ENCODE results near the gene HUS1B. TPM values are rescaled to one million over a fixed set of nuclear protein-coding genes. Genes with fewer than 3 reads are reported as not detected.

Gene HUS1B
- total RNA-seq, 2 donors from 2014 or later, result 0.47 TPM; not detected in 1

DNA sequence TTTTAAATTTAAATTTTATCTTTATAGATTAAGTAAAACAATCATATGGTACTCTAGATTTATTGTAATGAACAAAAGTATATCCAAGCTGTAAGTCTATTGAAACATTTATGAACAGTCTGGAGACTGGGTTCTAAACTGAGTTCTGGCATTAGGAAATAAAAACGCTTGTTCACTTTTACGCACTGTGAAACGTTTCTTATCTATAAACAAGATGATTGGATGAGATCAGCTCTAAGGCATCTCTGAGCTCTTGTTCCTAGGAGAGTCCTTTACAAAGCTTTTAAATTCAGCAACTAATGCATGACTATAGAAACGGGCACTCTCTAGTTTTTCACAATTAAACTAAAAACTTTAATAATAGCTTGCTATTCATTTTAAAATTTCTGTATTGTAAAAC is 6.8 kb downstream of the HUS1B start:
- Histone ChIP-seq H3K27me3 (no peaks in the 10 kb centered on the region), H3K27ac (no peak overlapping the region), H3K4me1 (no peaks in the 10 kb centered on the region), H3K4me3 (no peak overlapping the region), H3K36me3 (no peaks in the 10 kb centered on the region), H3K9me3 (peaks cover 0 to 12% of the 10 kb centered on the region in 2 donors)
- TF ChIP-seq, protein P1, sequence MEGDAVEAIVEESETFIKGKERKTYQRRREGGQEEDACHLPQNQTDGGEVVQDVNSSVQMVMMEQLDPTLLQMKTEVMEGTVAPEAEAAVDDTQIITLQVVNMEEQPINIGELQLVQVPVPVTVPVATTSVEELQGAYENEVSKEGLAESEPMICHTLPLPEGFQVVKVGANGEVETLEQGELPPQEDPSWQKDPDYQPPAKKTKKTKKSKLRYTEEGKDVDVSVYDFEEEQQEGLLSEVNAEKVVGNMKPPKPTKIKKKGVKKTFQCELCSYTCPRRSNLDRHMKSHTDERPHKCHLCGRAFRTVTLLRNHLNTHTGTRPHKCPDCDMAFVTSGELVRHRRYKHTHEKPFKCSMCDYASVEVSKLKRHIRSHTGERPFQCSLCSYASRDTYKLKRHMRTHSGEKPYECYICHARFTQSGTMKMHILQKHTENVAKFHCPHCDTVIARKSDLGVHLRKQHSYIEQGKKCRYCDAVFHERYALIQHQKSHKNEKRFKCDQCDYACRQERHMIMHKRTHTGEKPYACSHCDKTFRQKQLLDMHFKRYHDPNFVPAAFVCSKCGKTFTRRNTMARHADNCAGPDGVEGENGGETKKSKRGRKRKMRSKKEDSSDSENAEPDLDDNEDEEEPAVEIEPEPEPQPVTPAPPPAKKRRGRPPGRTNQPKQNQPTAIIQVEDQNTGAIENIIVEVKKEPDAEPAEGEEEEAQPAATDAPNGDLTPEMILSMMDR (IDR thresholded peaks at IDR 0.05), result no peak
- no peak for DNase-seq (ENCODE audit: low spot score)

DNA sequence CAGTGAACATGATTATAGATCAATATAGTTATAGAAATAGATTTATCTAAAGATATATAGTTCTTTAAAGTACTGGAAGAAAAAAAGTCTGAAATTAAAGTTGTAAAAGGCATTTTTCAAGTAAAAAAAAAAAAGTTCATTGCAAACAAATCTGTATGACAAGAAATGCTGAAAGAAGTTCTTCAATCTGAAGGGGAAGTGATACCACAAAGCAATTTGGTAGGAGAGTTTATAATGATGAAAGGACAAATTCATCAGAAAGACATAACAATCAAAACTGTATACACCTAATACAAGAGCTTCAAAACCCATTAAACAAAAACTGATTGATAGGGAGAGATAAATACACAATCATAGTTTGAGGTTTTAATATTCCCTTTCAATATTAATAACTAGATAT is 14.1 kb downstream of the HUS1B start:
- H3K9me3 ChIP-seq, result no peaks in the 10 kb centered on the region
- no peaks in the 10 kb centered on the region for H3K27me3 ChIP-seq
- DNase-seq (ENCODE audit: low spot score), result no peak
- no peak overlapping the region for H3K4me3 ChIP-seq
- no peak overlapping the region for H3K27ac ChIP-seq
- H3K36me3 ChIP-seq, result no peaks in the 10 kb centered on the region
- TF ChIP-seq, protein P1 (IDR thresholded peaks at IDR 0.05), result no peak
- no peaks in the 10 kb centered on the region for H3K4me1 ChIP-seq

DNA sequence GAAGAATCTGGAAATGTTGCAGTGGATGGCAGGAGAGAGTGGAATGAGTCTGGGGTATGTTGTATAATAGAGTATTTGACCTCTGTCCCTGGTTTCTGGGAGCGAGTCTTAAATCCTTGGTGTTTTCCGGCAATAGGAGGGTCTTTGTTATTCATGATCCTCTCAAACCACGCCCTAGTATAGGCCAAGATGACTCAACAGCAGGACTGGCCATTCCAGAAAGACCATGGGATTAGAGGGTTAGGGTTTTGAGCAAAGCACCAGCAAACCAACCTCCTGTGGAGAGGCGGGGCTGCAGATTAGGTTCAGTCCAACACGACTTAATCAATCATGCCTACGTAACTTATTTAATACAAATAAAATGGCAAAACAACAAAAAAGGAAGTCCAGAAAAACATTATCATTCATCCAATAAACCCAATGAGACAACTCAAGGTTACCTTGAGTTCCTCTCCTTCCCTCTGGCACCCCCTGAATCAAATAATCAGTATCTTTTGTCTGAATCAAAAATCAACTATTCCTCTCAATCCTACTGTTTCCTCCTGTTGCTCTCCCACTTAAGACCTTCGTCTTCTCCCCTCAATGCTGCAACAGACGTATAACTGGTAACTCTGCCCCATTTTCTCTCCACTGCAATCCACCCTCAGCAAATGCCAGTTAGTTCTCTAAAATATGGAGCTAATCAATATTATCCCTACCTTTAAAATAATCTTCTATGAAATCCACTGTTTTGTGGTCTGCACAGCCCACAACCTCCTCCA is 15.5 kb downstream of the HUS1B start:
- no peaks in the 10 kb centered on the region for H3K9me3 ChIP-seq
- H3K27ac ChIP-seq, result no peak overlapping the region
- no peak overlapping the region for H3K4me3 ChIP-seq
- H3K36me3 ChIP-seq, result peaks cover 4% of the 10 kb centered on the region
- DNase-seq (ENCODE audit: low spot score), result no peak
- H3K4me1 ChIP-seq, result no peaks in the 10 kb centered on the region
- no peaks in the 10 kb centered on the region for H3K27me3 ChIP-seq
- TF ChIP-seq, protein P1 (IDR thresholded peaks at IDR 0.05), result no peak

DNA sequence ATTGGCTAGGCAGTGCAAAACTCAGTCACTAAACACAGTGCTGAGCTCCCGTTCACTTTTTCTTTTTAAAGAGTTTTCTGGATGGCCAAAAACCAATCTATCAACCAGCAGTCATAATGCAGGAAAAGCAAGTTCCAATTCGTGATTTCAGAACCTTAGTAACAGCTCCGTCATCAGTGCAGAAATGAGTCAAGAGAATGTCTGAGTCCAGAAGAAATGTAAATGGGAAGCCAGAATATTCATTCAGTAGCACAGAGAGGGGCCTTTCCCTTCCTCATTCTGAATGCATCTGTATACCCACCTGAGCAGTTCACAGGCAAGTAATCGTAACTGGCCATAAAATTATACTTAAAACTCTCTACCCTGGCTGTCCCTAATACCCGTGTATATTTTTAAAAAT is 20.4 kb downstream of the HUS1B start:
- Histone ChIP-seq H3K27ac (no peak overlapping the region), H3K27me3 (no peaks in the 10 kb centered on the region), H3K4me1 (no peaks in the 10 kb centered on the region), H3K9me3 (no peaks in the 10 kb centered on the region), H3K36me3 (peaks cover 4% of the 10 kb centered on the region), H3K4me3 (no peak overlapping the region)
- no peak for DNase-seq (ENCODE audit: low spot score)
- TF ChIP-seq, protein P1 (IDR thresholded peaks at IDR 0.05), result no peak

DNA sequence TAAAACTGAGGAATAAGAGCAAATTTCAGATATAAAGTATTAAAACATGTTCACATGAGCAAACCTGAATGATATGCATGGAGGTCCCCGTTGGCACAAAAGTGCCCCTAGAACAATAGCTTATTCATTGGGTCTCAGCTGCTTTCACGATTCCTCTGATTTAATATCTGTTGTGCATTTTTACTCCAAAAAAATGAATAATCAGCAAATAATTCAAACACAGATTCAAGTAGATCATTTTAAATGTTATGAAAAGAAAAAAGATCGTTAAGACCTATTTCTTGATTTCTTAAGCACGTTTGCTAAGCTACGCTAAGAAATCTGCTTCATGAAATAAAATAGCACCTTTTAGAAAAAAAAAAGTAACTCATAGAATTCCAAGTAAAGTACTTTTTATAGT is 21.7 kb downstream of the HUS1B start:
- Histone ChIP-seq H3K4me3 (no peak overlapping the region), H3K4me1 (no peaks in the 10 kb centered on the region), H3K36me3 (peaks cover 4% of the 10 kb centered on the region), H3K27ac (no peak overlapping the region), H3K9me3 (no peaks in the 10 kb centered on the region), H3K27me3 (no peaks in the 10 kb centered on the region)
- no peak for DNase-seq (ENCODE audit: low spot score)
- TF ChIP-seq, protein P1 (IDR thresholded peaks at IDR 0.05), result no peak

DNA sequence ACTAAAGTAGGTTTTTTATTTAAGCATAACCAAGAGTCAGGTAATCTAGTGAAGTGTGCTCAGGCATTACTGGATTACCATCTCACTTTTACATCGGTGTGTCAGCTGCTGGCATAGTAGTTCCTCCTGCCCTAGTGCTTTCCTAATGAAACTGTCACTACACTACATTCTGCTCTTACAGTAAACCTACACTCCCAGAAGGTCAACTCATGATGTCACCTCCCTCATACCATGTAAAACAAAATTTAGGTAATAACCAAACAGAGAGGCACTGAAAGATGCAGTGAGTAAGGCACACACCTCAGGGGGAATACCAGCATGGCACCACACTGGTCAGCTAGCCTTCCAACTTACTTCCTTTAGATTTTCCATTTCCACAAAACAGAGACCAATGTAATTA is 23.3 kb downstream of the HUS1B start:
- Histone ChIP-seq H3K9me3 (no peaks in the 10 kb centered on the region), H3K27me3 (no peaks in the 10 kb centered on the region), H3K4me3 (no peak overlapping the region), H3K36me3 (peaks cover 4% of the 10 kb centered on the region), H3K4me1 (no peaks in the 10 kb centered on the region), H3K27ac (no peak overlapping the region)
- TF ChIP-seq, protein P1 (IDR thresholded peaks at IDR 0.05), result no peak
- no peak for DNase-seq (ENCODE audit: low spot score)

Data from right atrium auricular region (tissue), 2 donors.